NCI-H146 treated with DMSO at 0.1 percent for 48 hours (cell line): ENCODE results near the gene PAH.

Experiments used
- DNase-seq: peaks from one replicate; lab custom pipeline; 2025; ENCODE audit not compliant: unreplicated experiment; lab: John Stamatoyannopoulos, UW

Gene PAH

DNA sequence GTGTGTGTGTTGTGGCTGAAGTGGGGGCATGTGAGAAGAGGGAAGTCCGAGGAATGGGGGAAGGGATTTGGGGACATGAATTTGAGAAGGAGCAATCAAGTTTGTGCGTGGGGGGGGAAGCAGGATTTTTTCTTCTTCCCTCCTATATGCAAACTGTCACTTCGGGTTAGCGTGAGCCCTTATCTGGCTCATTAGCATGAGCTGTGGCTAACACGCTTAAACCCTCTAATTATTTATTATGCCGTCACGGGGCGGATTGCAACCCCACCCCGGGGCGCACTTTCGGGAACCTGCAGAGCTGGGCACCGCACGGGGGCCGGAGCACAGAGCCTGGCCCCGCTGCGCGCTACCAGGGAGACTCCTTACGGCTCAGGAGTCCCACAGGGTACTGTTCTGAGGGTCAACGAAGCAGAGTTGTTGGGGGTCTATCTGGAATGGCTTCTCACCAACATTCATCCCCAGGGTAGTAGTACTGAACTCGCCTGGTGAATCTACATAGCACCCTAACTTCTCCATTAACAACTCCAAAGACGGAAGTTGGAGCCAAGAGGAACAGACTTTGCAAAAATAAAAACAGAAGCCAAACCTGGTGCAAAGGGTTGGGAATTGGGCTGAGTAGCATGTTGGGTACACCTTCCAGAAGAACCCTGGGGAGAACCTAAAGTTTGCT is 34.0 kb upstream of the PAH start:
- DNase-seq, result no peak

DNA sequence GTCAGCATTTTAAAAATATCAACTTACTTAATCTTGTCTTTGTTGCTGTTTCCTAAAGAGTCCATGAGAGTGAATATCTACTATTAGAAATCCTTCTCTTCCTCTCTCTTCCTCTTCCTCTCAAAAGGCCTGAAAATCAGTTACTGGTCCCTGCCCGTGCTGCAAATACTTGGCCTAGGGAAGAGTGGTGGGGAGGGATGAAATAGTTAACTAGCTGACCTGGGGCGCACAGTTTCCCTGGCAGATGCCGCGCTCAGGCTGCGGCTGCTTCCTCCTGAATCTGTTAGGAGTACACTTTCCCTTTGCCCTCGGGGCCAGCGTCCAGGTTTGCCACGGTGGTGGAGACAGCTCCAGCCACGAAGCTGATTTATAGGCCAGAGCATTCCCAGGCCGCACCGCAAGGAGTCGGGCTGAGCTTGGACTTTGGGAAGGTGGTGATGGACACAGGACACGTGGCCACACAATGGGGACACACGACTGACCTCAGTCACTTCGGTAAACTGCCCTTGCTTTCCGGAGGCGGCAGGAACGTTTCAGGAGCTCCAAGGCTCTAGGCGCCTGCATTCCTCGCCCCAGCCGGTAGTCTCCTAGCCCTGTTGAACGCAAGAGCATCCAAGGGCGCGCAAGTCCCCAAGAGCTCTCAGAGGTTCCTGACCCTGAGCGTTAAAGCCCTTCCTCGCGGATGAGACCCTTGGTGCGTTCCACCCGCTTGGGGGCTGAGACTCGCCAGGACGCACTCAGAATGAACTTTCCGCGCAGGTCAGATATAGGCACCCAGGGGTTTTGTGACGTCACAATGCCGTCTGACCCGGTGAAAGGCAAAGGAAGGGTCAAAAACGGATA is 33.3 kb upstream of the PAH start:
- DNase-seq, result no peak

DNA sequence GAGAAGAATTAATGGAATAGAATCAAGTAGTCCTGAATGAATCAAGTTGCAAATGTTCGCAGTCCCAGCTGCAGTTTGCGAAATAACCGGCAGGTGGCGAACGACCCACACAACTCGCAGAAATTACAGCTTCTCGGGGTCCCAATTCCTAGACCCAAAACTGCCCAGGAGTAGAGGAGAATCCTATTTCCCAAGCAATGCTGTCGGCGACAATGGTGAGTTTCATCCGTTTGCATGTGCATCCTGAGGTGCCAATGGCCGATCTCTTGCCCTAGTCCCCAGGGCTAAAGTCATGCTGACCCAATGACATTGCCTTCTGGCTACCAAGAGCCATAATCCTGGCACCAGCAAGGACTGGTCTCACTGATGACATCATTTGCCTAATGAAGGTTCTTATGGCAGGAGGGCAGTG is 31.9 kb upstream of the PAH start:
- DNase-seq, result peak; percentile 48

DNA sequence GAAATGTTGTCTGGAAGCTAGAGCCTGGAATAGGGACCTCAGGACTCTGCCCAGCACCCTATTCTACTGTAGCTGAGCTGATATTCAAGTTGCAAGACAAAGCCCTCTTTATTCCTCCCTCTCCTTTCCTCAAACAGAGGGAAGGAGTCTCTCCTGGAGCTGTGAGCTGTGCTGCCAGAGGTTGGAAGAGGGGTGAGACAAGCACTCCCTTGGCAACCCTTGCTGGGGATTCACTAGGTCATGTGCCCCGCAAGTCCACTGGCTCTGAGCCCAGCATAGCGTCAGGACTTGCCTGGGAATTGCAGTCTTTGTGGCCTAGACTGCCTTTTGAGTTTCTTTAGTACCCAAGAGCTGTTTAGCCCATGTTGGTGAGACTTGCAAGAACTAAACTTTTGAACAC is 29.0 kb upstream of the PAH start:
- DNase-seq, result no peak

DNA sequence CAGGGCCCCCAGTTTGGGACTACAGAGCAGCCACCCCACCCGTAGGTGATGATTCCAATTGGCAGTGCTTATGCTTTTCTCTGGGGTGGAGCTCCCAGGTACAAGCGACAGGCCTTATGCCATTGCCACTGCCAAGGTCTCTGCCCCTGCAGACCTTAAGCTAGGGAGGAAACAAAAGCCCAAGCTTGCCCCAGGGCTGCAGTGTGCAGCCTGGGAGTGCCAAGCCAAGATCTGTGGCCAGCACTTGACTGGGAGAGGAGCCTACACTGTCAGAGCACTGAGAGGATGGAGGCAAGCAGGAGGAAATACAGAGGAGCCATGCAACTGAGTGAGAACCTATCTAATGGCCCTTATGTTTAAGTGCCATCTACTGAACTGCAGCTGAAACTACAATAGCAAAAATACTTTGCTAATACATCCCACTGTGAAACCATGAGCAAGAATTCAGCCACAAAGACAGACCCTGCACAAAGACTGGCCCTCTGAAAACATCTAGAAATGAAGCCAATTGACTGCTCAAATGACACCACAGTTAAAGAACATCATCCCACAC is 22.7 kb upstream of the PAH start:
- DNase-seq, result no peak

DNA sequence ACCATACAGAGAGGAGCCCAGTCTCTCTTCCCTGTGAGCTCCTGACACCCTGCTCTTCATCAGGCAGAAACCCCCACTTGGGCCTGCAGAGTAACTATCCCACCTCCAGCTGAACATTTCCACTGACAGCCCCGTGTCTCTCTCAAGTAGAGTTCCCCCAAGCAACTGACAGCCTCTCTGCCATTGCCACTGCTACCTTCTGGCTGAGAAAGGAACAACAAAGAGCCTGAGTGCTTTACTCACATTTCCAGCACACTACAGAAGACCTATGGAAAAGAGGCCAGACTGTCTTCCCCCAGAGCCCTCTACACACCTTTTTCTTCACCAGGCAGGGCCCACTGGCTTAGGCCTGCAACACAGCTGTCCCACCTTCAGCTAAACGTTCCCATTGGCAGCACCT is 22.0 kb upstream of the PAH start:
- DNase-seq, result no peak

DNA sequence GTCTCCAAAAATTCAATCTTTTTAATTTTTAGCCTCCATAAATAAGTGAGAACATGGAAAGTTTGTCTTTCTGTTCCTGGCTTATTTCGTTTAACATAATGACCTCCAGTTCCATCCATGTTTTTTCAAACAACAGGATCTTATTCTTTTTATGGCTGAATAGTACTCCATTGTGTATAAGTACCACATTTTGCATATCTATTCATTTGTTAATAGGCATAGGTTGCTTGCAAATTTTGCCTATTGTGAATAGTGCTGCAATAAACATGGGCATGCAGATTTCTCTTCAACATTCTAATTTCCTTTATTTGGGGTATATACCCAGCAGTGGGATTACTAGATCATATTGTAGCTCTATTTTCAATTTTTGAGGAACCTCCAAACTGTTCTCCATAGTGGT is 16.1 kb upstream of the PAH start:
- no peak for DNase-seq

DNA sequence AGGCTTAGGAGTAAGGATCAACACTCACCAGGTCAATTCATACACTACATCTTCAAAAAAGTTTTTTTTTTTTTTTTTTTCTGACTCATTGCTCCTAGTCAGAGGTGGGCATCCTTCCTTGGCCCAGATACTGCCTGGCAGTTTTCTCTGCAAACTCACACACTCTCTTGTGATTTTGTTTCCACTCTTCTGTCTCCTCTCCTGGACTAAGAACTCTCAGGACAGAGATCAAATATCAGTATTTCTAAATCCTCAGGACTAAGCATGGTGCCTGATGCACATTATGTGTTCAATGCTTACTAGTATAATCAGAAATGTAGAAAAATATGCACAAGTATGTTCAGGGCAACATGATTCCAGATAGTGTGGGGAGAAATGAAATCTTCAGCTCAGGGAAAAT is 10.2 kb upstream of the PAH start:
- DNase-seq, result no peak

DNA sequence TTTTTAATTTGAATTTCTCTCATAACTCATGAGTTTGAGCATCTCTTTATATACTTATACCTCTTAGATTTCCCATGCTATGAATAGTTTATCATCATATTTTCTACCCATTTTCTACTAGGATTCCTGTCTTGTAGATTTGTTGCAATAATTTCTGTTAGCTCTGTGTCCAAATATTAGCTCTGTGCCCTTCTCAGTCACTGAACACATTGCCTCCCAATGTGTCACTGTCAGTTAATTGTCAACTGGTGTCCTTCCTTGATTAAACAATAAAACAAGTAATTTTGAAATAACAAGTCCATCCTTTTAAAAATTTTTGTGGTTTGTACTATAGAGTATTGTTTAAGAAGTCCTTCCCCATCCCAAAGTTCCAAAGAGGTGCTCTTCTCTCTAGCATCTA is 4.2 kb upstream of the PAH start:
- no peak for DNase-seq

DNA sequence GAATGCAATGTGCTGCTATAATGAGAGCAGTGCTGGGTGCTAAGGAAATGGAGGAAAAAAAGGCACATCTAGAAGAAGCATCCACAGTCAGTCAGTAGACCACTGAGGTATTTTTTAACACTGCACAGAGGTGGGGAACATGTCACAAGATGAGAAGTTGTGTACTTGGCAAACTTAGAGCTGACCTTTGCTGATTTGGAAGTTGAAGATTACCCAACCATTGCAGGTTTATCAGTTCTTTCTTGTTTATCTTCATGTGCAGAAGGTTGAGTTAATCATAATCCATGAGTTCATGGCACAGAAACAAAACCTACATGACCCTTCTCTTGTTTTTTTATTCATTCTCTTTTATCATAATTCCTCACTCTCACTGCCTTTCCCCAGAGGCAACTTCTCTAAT is 3.2 kb upstream of the PAH start:
- no peak for DNase-seq

DNA sequence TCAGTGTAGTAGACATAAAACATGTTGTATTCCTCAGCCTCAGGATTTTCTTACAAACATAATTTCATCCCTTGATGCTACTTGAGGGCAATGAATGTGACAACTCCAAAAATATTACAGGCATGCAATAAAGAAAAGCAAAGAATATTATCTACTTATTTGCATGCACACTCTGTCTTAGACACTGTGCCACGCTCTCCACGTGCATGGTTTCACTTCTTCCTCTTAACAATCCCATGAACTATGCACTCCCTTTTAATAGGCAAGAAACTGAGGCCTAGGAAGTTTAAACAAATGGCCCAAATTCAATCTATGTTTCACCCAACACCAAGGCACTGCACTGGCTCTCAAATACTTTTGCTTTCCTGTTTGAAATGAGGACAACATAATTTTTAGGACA is 1.8 kb upstream of the PAH start:
- DNase-seq, result no peak

DNA sequence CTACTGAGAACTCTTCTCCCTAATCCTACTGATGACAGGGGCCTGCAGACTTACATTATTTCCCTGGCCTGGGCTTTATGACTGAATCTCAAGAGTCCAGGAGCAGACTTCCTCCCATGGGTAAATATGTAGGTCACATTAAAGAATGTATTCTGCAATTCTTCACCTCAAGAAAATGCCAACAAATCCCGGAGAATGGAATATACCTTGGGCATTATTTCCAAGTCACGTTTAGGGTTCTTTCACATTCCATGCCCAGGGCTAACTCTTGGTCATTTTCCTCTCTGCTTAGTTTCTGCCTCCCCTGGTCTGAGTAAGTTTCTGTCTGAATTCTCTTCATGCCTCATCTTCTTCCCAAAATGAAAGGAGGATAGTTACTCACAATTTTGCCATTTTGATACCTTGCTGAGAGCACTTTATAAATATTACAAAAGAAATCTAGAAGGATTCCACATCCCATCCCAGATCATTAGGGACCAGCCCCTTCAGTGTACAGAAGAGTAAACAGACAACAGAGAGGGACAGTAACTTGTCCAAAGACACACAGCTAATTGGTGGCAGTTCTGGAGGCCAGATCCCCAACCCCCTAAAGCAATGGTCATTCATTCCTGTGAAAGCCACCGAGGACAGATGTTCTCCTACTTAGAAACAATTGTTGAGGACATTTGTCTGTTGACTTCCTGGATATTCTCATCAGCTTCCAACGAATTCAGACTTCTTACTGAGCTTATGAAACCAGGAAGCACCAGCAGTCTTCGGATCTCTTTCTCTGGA is 605 bp downstream of the PAH start:
- DNase-seq, result no peak

DNA sequence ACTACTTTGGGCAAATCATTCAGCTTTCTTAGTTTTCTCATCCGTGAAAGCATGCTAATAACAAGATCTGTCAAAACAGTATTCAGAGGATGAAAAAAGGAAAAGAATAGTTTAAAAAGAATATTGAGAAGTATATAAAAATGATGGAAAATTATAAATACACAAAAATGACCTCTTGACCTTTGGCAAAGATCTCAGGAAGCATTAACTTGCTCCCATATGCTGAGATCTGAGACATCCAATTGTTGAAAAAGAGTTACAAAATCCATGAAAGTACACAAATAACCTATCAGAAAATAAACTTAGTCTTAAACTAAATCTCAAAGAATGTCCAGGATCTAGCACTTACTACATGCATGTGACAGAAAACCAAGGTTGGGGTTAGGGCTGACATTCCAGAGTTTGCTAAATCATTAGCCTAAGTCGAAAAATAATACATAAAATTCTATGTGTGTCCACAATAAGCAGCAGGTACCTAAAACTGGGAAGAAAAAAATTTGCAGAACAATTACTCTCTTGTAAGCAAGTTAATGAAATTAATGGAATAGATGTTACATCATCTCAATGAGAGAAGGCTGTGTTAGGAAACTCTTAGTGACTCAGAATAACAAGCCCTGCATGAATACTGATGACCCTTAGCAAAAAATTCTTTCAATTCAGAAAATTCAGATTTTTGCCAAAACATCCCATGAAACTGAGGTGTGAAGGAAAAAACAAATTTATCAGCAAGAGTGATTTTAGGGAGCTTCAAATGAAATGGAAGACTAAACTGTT is 3.4 kb downstream of the PAH start:
- no peak for DNase-seq

DNA sequence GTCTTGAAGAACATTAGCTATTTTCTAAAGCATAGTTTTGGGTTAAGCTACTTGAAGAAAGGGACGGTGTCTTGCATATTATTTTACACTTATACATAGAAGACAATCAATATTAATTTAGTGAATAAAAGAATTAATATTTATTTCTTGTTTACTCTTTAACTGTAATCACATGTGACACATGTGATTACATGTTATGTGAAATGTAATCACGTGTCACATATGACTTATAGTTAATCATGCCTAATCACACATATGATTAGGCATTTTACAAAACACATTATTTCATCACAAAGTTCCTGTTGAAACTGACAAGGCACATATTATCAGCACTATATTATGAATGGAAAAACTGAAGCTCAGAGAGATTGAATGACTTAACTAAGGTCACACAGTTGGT is 4.8 kb downstream of the PAH start:
- DNase-seq, result no peak

DNA sequence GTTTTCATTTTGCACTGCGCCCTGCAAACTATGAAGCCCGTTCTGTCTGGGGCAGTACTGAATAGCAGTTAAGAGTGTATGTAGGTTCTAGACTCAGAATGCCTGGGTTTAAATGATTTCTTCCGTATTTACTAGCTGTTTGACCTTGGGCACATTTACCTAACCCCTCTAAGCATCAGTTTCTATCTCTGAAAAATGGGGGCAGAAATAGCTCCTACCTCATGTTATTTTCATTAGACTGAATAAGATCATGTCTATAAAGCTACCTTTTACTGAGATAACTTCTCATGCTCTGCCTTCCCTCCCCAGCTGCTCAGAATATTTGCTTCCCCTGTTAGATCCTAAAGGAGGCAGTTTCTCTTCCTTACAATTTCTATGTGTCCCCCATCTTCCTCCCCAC is 5.7 kb downstream of the PAH start:
- no peak for DNase-seq

DNA sequence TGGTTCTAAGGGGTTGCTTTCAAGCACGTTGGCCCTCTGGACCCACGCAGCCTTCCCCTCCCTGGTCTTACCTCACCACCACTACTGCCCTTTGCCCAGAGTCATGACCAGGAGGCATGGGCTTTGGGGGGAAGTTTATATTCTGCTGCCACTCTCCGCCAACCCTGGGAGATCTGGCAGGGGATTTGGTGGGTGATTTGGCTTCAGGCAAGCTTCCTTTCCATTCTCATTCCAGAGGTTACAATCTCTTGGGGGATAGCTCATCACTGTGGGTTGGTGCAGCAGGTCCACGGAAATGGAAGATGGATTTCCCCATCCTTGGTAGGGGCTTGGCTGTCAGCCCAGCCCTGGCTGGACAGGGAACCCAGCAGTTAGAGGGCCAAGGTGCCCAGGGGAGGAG is 6.3 kb downstream of the PAH start:
- no peak for DNase-seq

DNA sequence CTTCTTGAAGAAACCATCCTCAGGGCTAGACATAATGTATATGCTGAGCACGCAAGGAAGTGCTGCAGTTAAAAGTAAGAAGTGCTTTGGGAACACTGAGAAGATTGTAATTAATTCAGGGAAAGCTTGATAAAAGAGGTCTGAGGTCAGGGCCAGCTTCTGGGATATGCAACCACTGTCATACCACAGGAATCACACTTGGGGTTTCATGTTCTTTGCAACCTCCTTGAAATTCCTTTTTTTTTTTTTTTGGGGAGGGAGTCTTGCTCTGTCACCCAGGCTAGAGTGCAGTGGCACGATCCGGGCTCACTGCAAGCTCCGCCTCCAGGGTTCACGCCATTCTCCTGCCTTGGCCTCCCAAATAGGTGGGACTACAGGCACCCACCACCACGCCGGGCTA is 6.9 kb downstream of the PAH start:
- no peak for DNase-seq

DNA sequence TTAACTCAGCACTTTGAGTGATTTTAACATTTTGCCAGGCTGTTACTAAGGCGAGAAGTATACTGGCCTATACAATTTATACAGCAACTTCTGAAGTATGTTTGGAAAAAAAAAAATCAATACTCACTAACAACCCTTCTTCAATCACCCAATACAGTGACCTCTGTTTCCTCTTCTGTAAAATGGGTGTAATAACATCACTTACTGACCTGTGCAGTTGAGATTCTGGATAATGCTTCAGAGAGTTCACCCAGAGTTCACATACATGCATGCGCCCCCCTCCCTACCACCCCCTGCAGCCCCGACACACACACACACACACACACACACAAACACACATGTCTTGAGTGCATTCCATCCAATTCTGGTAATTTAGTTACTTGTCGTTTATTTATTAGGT is 9.1 kb downstream of the PAH start:
- no peak for DNase-seq

DNA sequence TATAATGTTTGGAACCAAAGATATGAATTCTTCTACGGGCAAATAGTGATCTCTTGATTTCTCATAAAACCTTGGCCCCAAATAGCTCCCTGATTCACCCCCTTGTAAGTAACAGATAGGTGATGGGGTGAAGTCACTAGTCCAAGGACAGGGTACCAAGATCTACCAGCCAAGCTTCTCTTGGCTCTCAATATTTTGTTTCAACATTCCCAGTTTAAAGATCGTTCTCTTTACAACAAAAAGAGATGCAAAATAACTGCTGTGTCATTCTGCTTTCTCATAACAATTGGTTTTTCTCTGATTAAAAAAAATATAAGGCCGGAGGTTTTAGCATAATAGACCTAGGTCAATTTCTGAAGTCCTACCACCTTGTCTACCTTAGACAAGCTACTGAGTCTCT is 11.8 kb downstream of the PAH start:
- DNase-seq, result no peak

DNA sequence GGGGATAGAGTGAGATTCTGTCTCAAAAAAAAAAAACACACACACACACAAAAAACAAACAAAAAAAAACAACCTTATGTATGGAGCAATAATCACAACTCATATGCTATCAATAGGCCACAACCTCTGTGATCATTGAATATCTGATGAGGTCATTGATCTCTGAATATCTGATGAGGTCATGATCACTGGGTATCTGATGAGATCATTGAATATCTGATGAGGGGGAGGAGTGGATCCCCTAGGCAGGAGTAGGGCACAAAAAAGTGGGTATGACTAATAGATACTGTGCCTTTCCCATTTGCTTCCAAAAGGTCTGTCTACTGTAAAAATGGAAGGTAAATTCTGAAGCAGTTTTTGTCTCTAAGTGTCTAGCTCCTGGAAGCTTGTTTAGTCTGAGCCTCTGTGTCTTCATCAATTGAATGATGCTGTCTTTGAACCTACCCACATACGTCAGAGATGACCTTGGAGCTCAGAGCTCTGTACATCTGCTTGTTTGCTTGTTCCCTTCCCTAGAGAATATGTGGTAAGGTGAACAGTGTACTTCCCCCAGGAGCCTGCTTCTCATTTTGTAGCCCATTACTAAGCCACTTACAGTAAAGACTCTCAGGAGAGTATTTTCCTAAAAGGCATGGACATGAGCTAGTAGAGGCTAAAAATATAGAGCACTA is 13.6 kb downstream of the PAH start:
- DNase-seq, result no peak
